ENCODE data around the gene SLC35B2.

GRCh38 chr6:44300292-44300823 is 43.0 kb upstream of the SLC35B2 start:
- no peak for TF ChIP-seq CTCF (conservative IDR thresholded peaks at IDR 0.05; ENCODE audit: low read depth in 2 of 2)
- TF ChIP-seq EZH2phosphoT487 (IDR thresholded peaks at IDR 0.05; ENCODE audit: unreplicated experiment), result no peak
- no peak for TF ChIP-seq EZH2 (IDR thresholded peaks at IDR 0.05; ENCODE audit: low read depth, unreplicated experiment)
- no peak for TF ChIP-seq ETS1 (IDR thresholded peaks at IDR 0.05)
- TF ChIP-seq POLR2AphosphoS5 (IDR thresholded peaks at IDR 0.05; ENCODE audit: low read depth), result no peak
- no peak for TF ChIP-seq REST (IDR thresholded peaks at IDR 0.05; ENCODE audit: unreplicated experiment)

Measured in GM23338 (cell line).